Stimulated activated CD4-positive, alpha-beta T cell treated with anti-CD3 and anti-CD28 coated beads, Interleukin-2, amount 100 ng/mL, for 48 hours (primary cell): ENCODE measurements around the gene GNRHR.
"Not testable (repeated sequence)": the region's sequence is repeated elsewhere in the genome, so short reads cannot be mapped to it uniquely, and the experiment has no call there.

ENCODE experiments used
- DNase-seq, 2 donors: peaks; one replicate each; pipeline ENCODE4 v3.0.0-alpha.2; 2020

Gene GNRHR

GRCh38 chr4:67754288-67754687, at the start of gene GNRHR:
GNRHR (minus strand) TSS chr4:67754388; CDS start chr4:67754335, 53 bp downstream.
- no peak for DNase-seq

GRCh38 chr4:67796810-67797209, 42.6 kb upstream of the GNRHR start:
- no peak for DNase-seq

- DNase-seq: no peak
These were observed 36.5 kb upstream of the GNRHR start for GRCh38 chr4:67790721-67791120.

GRCh38 chr4:67787311-67787710, 33.1 kb upstream of the GNRHR start:
- DNase-seq: no peak

GRCh38 chr4:67785528-67785927, 31.3 kb upstream of the GNRHR start:
- no peak for DNase-seq

DNA sequence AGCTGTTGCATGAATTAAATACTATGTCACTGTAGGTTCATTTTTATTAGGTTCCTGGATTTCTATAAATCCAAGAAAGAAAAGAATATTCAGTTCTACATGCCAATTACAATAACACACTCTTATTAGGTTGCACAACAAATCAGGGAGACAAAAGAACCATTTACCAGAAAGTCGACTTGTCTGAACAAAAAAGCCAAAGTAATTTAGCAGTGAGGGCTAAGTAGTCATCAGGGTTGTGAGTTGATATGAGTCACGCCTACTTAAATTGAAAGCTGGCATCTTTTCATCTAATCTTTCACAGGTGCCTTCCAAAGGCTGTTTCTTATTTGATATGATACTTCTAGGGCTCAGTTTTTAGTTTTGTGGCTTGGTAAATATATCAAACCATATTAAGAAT, 25.4 kb upstream of the GNRHR start:
- no peak for DNase-seq

- no peak for DNase-seq
These were observed 22.6 kb upstream of the GNRHR start for GRCh38 chr4:67776746-67777145.

- DNase-seq: no peak
These were observed 16.2 kb upstream of the GNRHR start for GRCh38 chr4:67770422-67770821.

GRCh38 chr4:67765928-67766327, 11.7 kb upstream of the GNRHR start:
- no peak for DNase-seq

GRCh38 chr4:67765401-67765800, 11.2 kb upstream of the GNRHR start:
- no peak for DNase-seq

- no peak for DNase-seq
These were observed 10.0 kb upstream of the GNRHR start for GRCh38 chr4:67764183-67764582.

- no peak for DNase-seq
These were observed 7.9 kb upstream of the GNRHR start for GRCh38 chr4:67762086-67762485.

DNA sequence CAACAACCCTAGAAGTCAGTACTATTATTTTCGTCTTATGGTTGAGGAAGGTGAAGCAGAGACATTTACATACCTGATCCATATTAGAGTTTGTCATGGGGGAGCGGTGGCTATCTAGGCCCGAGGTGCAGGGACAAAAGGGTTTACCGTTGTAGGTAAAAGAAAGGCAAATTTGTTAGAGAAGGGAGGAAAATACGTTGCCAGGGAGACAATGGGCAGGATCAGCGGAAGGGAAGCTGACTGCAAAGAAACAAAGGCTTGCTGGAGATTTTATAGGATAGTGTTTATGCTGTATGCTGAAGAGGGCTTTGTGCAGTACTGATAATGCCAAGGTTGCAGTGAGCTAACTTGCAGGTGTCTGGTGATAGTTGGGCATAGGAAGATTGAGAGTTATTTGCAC, 2.8 kb upstream of the GNRHR start:
- not testable (repeated sequence) for DNase-seq

- DNase-seq: no peak
These were observed 1.8 kb upstream of the GNRHR start for GRCh38 chr4:67755974-67756373.

DNA sequence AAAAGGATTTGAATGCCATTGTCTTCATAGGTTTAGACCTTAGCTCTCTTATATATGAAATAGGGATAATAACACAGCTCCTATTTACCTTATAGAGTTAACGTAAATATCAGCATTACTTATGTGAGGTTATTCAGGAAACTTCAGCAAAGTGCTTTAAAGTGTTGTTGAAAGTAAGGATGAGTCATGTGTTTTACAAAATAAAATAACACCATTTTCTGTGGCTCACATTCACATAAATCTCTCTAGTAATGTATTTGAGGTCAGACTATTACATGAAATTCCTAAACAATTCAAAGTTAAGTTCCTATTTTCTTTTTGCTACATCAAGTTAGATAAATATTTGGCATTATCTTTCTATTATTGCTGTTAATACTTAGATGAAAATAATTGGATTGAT, 2.9 kb downstream of the GNRHR start:
- DNase-seq: no peak

GRCh38 chr4:67750691-67751090, 3.5 kb downstream of the GNRHR start:
- no peak for DNase-seq

DNA sequence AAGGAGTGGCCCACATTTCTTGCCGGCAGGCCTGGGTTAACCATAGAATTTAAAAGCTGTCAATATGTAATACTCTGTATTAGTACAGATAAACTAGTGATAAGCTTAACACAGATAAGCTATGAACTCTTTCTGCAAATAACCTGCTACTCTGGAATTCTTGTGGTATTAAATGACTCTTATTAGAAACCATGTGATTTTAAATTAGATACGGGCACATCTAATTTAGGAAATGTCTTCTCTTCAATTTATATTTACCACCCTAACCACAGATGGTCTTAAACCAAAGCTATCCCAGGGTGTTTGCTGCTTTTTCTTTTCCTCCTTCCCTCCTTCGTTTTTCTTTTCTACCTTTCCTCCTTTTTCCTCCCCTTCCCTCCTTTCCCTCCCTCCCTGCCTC, 4.9 kb downstream of the GNRHR start:
- no peak for DNase-seq

GRCh38 chr4:67746797-67747495, 7.2 kb downstream of the GNRHR start:
- DNase-seq: no peak

GRCh38 chr4:67744561-67745283, 9.5 kb downstream of the GNRHR start:
- no peak for DNase-seq

- no peak for DNase-seq
These were observed 11.0 kb downstream of the GNRHR start for GRCh38 chr4:67743194-67743593.

GRCh38 chr4:67736262-67736661, 17.9 kb downstream of the GNRHR start:
- DNase-seq: no peak

DNA sequence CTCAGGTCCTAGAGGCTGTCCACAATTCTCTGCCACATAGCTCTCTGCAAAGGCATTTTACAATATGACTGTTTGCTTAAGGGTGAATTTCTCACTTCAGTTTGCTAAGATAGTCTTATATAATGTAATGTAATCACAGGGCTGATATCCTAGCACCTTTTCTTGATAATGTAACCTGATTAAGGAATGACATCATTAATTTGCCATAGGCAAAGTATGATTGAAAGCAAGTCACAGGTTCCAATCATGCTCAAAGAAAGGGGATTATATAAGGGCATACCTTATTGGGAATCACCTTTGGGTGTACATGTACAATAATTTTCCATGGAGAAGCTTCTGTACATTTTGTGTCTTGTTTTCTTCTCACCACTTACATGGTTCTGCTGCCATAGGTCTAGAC, 18.9 kb downstream of the GNRHR start:
- no peak for DNase-seq

DNA sequence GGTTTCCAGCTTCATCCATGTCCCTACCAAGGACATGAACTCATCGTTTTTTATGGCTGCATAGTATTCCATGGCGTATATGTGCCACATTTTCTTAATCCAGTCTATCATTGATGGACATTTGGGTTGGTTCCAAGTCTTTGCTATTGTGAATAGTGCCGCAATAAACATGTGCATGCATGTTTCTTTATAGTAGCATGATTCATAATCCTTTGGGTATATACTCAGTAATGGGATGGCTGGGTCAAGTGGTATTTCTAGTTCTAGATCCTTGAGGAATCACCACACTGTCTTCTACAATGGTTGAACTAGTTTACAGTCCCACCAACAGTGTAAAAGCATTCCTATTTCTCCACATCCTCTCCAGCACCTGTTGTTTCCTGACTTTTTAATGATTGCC, 23.7 kb downstream of the GNRHR start:
- not testable (repeated sequence) for DNase-seq

DNA sequence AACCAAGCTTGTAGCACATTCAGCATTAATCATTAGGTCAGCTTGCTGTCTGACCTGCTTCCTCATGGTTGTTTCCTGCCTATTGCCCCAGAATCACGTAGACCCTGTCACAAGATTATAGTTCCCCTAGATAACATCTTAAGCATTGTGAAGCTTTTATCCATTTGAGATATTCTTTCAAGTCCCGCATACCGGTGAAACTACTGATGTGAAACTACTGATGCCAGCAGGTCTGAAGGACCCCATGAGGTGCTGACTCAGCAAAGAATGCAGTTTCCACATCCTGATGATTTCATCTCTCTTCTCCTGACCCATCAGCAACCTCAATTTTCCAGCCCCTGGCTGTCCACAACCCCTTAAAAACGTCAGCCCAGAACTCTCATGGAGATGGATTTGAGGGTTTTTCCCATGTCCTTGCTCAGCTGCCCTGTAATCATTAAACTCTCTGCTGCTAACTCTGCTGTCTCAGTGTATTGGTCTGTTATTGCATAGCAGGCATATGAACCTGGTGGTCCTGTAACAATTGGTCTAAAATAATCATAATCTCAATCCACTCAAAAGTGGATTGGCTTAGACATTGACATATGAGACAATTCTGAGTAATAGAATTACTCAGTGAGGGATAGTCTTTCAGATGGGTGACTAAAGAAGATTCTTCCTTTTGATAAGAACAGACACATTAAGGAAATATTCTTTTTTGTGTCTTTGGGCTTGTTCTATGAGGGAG, 26.9 kb downstream of the GNRHR start:
- DNase-seq: no peak
